Glutamatergic neuron (in vitro differentiated cells): ENCODE measurements around the gene SPOCK1. TPM values are rescaled to one million over a fixed set of nuclear protein-coding genes. Genes with fewer than 3 reads are reported as not detected.
"Not testable (repeated sequence)": the region's sequence is repeated elsewhere in the genome, so short reads cannot be mapped to it uniquely, and the experiment has no call there.

Experiments
- DNase-seq: peaks from one replicate; pipeline ENCODE4 v3.0.0; 2022
- H3K27ac Mint-ChIP-seq: one replicate; pipeline ENCODE4 v1.8.0; 2020; ENCODE audit warnings: mild to moderate bottlenecking, mixed read lengths, inconsistent platforms; ENCODE audit not compliant: unreplicated experiment
- H3K27me3 Mint-ChIP-seq: one replicate; pipeline ENCODE4 v1.8.0; 2020; ENCODE audit warnings: mild to moderate bottlenecking, moderate library complexity, mixed read lengths, inconsistent platforms; ENCODE audit not compliant: unreplicated experiment
- H3K36me3 Mint-ChIP-seq: one replicate; pipeline ENCODE4 v1.8.0; 2020; ENCODE audit warnings: mild to moderate bottlenecking, mixed read lengths, inconsistent platforms; ENCODE audit not compliant: unreplicated experiment
- H3K4me1 Mint-ChIP-seq: one replicate; pipeline ENCODE4 v1.8.0; 2020; ENCODE audit warnings: mild to moderate bottlenecking, low read depth, mixed read lengths, inconsistent platforms; ENCODE audit not compliant: unreplicated experiment
- H3K4me3 Mint-ChIP-seq: one replicate; pipeline ENCODE4 v1.8.0; 2020; ENCODE audit warnings: mild to moderate bottlenecking, mixed read lengths, inconsistent platforms; ENCODE audit not compliant: unreplicated experiment
- H3K9me3 Mint-ChIP-seq: one replicate; pipeline ENCODE4 v1.8.0; 2020; ENCODE audit warnings: mild to moderate bottlenecking, moderate library complexity, mixed read lengths, inconsistent platforms; ENCODE audit not compliant: unreplicated experiment
- long read RNA-seq: library from polyadenylated mRNA; unstranded; transcript quantifications from one replicate; pipeline ENCODE4 v2.0.0, GENCODE V29; 2020; ENCODE audit not compliant: unreplicated experiment
- total RNA-seq: library from RNA; stranded (reverse); fragmentation: NEBNext Ultra II Directional; extraction: Animal tissue kit (Norgen Biotek cat#: 25700); gene quantifications from one replicate; pipeline ENCODE4 v1.2.1, GENCODE V29; 2021; ENCODE audit not compliant: unreplicated experiment
- TF ChIP-seq, protein P1 (sequence below): fragments of 200-600 bp; sonication (generic); IDR thresholded peaks from one replicate; pipeline ENCODE4 v1.5.0; 2021; ENCODE audit not compliant: partially characterized antibody, unreplicated experiment

The SPOCK1 gene
- 25.4 TPM for total RNA-seq
- long read RNA-seq, partial matches to known transcripts = 0 of 2 reads
- long read RNA-seq, other reads (novel, unspliced or antisense) = 2 of 2 reads

DNA sequence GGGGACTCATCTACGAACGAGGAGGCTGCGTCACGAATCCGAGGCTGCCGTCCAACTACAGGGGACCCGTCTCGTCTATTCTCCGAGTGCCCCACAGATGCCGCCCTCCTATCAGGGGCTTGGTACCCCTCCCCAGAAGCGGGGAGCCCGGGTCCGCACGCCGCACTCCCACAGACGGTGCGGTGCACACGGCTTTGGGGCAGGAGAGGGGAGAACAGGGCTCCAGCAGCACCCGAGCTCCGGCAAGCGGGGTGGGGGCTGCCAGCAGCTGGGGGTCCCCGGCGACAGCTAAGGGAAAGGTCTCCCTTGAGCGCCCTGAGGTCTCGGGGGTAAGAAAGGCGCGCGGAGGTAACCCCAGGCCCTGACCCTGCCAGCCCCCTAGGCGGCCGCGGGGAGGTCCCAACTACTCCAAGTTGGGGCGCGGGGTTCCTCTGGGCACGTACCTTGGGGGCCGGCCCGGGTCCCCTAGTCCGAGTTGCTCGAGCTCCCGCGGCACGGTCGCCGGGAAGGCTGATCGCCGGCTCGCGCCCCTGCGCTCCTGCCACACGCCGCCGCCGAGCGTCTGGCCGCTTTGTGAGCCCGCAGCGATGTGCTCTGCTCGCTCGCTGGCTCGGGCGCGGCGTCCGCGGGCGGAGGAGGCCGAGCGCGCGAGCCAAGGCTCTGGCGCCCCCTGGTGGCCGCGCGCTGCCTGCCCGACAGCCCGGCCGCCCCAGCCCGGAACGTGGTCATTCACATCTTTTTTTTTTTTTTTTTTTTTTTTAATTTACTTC is at the start of gene SPOCK1:
Gene SPOCK1 (minus strand): TSS at position 591 of the 770 bp plus-strand sequence.
- Mint-ChIP-seq H3K4me3 (peak within 1 kb of the TSS; percentile 47), H3K9me3 (peaks cover 2% of the 10 kb centered on the region), H3K36me3 (no peaks in the 10 kb centered on the region), H3K27ac (no peak within 1 kb of the TSS), H3K4me1 (no peaks in the 10 kb centered on the region), H3K27me3 (peaks cover 3% of the 10 kb centered on the region)
- DNase-seq = peak; percentile 85
- TF ChIP-seq, protein P1, sequence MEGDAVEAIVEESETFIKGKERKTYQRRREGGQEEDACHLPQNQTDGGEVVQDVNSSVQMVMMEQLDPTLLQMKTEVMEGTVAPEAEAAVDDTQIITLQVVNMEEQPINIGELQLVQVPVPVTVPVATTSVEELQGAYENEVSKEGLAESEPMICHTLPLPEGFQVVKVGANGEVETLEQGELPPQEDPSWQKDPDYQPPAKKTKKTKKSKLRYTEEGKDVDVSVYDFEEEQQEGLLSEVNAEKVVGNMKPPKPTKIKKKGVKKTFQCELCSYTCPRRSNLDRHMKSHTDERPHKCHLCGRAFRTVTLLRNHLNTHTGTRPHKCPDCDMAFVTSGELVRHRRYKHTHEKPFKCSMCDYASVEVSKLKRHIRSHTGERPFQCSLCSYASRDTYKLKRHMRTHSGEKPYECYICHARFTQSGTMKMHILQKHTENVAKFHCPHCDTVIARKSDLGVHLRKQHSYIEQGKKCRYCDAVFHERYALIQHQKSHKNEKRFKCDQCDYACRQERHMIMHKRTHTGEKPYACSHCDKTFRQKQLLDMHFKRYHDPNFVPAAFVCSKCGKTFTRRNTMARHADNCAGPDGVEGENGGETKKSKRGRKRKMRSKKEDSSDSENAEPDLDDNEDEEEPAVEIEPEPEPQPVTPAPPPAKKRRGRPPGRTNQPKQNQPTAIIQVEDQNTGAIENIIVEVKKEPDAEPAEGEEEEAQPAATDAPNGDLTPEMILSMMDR = peak; percentile 83

DNA sequence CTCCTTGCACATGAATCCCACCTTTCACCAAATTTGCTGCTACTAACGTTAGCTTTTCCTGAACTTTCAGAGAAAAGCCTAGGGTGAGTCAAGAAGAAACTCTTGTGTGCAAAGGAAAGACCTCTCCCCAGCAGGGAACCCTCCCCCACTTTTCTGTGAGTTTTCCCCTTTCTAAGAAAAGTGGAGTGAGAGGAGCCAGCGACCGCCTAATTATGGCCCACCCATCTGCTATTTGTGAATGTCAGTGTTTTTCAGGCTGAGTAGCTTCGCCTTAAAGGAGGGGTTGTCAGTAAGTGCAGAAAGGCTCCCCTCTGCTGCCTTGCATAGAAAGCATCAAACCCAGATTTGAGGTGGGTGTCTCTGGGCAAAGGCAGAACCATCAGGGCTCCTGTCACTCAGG is 46.8 kb upstream of the SPOCK1 start:
- DNase-seq = no peak
- TF ChIP-seq, protein P1 = no peak
- H3K4me1 Mint-ChIP-seq = no peaks in the 10 kb centered on the region
- H3K36me3 Mint-ChIP-seq = peaks cover 9% of the 10 kb centered on the region
- H3K9me3 Mint-ChIP-seq = peaks cover 6% of the 10 kb centered on the region
- no peak overlapping the region for H3K4me3 Mint-ChIP-seq
- H3K27me3 Mint-ChIP-seq = peaks cover 5% of the 10 kb centered on the region
- no peak overlapping the region for H3K27ac Mint-ChIP-seq

DNA sequence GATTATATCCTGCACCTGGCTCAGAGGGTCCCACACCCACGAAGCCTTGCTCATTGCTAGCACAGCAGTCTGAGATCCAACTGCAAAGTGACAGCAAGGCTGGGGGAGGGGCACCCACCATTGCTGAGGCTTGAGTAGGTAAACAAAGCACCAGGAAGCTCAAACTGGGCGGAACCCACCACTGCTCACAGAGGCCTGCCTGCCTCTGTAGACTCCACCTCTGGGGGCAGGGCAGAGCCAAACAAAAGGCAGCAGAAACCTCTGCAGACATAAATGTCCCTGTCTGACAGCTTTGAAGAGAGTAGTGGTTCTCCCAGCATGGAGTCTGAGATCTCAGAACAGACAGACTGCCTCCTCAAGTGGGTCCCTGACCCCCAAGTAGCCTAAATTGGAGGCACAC is 36.3 kb upstream of the SPOCK1 start:
- H3K4me1 Mint-ChIP-seq, H3K27me3 Mint-ChIP-seq, DNase-seq, H3K27ac Mint-ChIP-seq, H3K4me3 Mint-ChIP-seq: not testable (repeated sequence)
- H3K36me3 Mint-ChIP-seq = peaks cover 19% of the 10 kb centered on the region
- H3K9me3 Mint-ChIP-seq = peaks cover 13% of the 10 kb centered on the region

DNA sequence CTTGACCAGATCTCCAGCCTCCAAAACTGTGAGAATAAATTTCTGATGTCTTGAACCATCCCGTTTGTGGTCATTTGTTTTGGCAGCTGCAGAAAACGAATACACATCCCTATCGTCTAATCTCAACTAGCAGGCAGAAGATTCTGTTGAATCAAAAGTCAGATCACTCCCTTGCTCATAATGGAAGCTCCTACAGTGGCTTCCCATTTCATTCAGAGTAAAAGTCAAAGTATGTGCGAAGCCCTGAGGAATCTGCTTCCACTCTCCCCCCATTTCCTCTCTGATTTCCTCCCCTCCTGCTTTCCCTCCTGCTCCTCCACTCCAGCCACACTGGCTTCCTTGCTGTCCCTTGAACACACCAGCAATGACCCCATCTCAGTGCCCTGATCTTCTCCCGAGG is 34.8 kb upstream of the SPOCK1 start:
- H3K27ac Mint-ChIP-seq = no peak overlapping the region
- no peaks in the 10 kb centered on the region for H3K4me1 Mint-ChIP-seq
- H3K36me3 Mint-ChIP-seq = peaks cover 19% of the 10 kb centered on the region
- H3K9me3 Mint-ChIP-seq = peaks cover 8% of the 10 kb centered on the region
- TF ChIP-seq, protein P1 = no peak
- no peak overlapping the region for H3K4me3 Mint-ChIP-seq
- DNase-seq = no peak
- H3K27me3 Mint-ChIP-seq = peaks cover 4% of the 10 kb centered on the region

DNA sequence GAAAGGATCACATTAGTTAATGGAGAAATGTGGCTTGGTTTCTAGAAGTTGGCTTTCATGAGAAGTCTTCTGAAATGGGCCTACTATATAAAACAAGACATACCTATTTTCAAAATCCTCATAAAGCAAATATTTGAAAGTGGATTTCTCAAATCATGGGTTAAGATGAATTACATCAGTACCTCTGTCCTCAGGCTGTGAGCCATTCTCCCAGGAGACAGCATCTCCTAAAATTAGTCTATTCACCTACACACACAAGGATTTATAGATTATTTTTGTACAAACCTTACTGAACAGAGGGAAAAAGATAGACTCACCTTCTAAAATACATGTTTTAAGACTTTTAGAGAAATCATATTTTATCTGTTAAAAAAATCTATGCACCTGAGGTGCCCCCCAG is 32.1 kb upstream of the SPOCK1 start:
- H3K27me3 Mint-ChIP-seq = peaks cover 3% of the 10 kb centered on the region
- no peak overlapping the region for H3K27ac Mint-ChIP-seq
- DNase-seq = no peak
- no peak overlapping the region for H3K4me3 Mint-ChIP-seq
- H3K9me3 Mint-ChIP-seq = peaks cover 4% of the 10 kb centered on the region
- TF ChIP-seq, protein P1 = no peak
- peaks cover 16% of the 10 kb centered on the region for H3K36me3 Mint-ChIP-seq
- no peaks in the 10 kb centered on the region for H3K4me1 Mint-ChIP-seq
